ENCODE data around the gene TMEM18. TPM values are rescaled to one million over a fixed set of nuclear protein-coding genes. Genes with fewer than 3 reads are reported as not detected.

Gene TMEM18
- total and polyA plus RNA-seq, 2 donors (not counting 1 experiment from before 2014, with no cell fraction given) = 15.2 to 39.7 TPM

DNA sequence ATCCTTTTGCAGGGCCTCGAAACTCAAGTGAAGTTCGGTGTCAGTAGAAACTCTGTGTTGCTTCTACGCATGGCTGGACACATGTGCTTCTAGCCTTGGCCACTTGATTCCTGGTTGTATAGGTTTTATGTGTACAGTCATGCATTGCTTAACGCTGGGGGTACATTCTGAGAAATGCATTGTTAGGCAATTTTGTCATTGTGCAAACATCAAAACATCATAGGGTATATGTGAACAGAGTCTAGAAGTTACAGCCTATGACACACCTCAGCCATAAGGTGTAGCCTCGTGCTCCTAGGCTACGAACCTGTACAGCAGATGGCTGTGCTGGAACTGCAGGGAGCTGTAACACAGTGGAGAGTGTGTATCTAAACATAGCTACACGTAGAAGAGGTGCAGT lies 39.4 kb downstream of the TMEM18 start:
- Histone ChIP-seq H3K4me1 (ENCODE audit: control insufficient read depth, extremely low read depth, insufficient read depth, low read length) (no peaks in the 10 kb centered on the region), H3K4me3 (replicated peaks in 1 of 4; ENCODE audit: control extremely low read depth in 1 of 4, insufficient read depth in 1 of 4, low read depth in 3 of 4, low read length in 4 of 4) (no peak overlapping the region), H2AFZ (ENCODE audit: low read length) (no peak overlapping the region), H3K9ac (ENCODE audit: insufficient read depth, low read length) (no peak overlapping the region), H3K36me3 (ENCODE audit: control insufficient read depth, insufficient read depth, low read length) (no peaks in the 10 kb centered on the region), H3K4me2 (ENCODE audit: extremely low read depth, insufficient read depth, low read length) (no peak overlapping the region), H3K27me3 (ENCODE audit: control insufficient read depth, insufficient read depth, low read length) (no peaks in the 10 kb centered on the region), H3K27ac (ENCODE audit: insufficient read depth, low read length) (no peak overlapping the region), H3K79me2 (ENCODE audit: control insufficient read depth, insufficient read depth, low read length) (no peaks in the 10 kb centered on the region), H4K20me1 (ENCODE audit: control insufficient read depth, extremely low read depth, insufficient read depth, low read length) (no peaks in the 10 kb centered on the region), H3K9me3 (ENCODE audit: control insufficient read depth, insufficient read depth, low read depth, low read length) (no peaks in the 10 kb centered on the region)
- no peak for DNase-seq (ENCODE audit: low read depth in 2 of 2)
- TF ChIP-seq EZH2 (IDR thresholded peaks at IDR 0.05; ENCODE audit: low read length, missing control alignments) = no peak
- TF ChIP-seq, protein P1, sequence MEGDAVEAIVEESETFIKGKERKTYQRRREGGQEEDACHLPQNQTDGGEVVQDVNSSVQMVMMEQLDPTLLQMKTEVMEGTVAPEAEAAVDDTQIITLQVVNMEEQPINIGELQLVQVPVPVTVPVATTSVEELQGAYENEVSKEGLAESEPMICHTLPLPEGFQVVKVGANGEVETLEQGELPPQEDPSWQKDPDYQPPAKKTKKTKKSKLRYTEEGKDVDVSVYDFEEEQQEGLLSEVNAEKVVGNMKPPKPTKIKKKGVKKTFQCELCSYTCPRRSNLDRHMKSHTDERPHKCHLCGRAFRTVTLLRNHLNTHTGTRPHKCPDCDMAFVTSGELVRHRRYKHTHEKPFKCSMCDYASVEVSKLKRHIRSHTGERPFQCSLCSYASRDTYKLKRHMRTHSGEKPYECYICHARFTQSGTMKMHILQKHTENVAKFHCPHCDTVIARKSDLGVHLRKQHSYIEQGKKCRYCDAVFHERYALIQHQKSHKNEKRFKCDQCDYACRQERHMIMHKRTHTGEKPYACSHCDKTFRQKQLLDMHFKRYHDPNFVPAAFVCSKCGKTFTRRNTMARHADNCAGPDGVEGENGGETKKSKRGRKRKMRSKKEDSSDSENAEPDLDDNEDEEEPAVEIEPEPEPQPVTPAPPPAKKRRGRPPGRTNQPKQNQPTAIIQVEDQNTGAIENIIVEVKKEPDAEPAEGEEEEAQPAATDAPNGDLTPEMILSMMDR (conservative IDR thresholded peaks at IDR 0.05 in 1 of 2, IDR thresholded peaks at IDR 0.05 in 1 of 2; ENCODE audit: low read depth in 1 of 2, low read length in 2 of 2) = no peak

DNA sequence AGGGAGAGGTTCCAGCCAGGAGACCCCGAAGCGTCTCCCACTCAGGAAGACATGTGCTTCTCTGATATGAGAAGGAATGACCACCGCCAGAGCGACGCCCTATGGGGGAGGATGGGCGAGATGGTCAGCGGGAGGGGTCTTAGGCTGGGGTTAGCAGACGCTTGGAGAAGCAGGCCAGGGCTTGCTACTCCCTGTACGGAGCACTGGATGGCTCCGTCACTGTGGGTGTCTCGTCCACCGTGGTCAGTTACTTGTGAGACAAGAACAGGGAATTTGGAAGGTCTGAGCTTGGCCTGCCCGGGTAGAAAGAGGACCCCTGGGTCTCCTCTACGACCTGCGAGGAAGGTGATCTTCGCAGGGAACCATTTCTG lies 39.8 kb downstream of the TMEM18 start:
- Histone ChIP-seq H3K4me3 (replicated peaks in 1 of 4; ENCODE audit: control extremely low read depth in 1 of 4, insufficient read depth in 1 of 4, low read depth in 3 of 4, low read length in 4 of 4) (no peak overlapping the region), H3K4me2 (ENCODE audit: extremely low read depth, insufficient read depth, low read length) (no peak overlapping the region), H4K20me1 (ENCODE audit: control insufficient read depth, extremely low read depth, insufficient read depth, low read length) (no peaks in the 10 kb centered on the region), H3K9me3 (ENCODE audit: control insufficient read depth, insufficient read depth, low read depth, low read length) (no peaks in the 10 kb centered on the region), H3K79me2 (ENCODE audit: control insufficient read depth, insufficient read depth, low read length) (no peaks in the 10 kb centered on the region), H2AFZ (ENCODE audit: low read length) (no peak overlapping the region), H3K36me3 (ENCODE audit: control insufficient read depth, insufficient read depth, low read length) (no peaks in the 10 kb centered on the region), H3K4me1 (ENCODE audit: control insufficient read depth, extremely low read depth, insufficient read depth, low read length) (no peaks in the 10 kb centered on the region), H3K27ac (ENCODE audit: insufficient read depth, low read length) (no peak overlapping the region), H3K27me3 (ENCODE audit: control insufficient read depth, insufficient read depth, low read length) (no peaks in the 10 kb centered on the region), H3K9ac (ENCODE audit: insufficient read depth, low read length) (no peak overlapping the region)
- TF ChIP-seq, protein P1 (conservative IDR thresholded peaks at IDR 0.05 in 1 of 2, IDR thresholded peaks at IDR 0.05 in 1 of 2; ENCODE audit: low read depth in 1 of 2, low read length in 2 of 2) = no peak
- TF ChIP-seq EZH2 (IDR thresholded peaks at IDR 0.05; ENCODE audit: low read length, missing control alignments) = no peak
- no peak for DNase-seq (ENCODE audit: low read depth in 2 of 2)

DNA sequence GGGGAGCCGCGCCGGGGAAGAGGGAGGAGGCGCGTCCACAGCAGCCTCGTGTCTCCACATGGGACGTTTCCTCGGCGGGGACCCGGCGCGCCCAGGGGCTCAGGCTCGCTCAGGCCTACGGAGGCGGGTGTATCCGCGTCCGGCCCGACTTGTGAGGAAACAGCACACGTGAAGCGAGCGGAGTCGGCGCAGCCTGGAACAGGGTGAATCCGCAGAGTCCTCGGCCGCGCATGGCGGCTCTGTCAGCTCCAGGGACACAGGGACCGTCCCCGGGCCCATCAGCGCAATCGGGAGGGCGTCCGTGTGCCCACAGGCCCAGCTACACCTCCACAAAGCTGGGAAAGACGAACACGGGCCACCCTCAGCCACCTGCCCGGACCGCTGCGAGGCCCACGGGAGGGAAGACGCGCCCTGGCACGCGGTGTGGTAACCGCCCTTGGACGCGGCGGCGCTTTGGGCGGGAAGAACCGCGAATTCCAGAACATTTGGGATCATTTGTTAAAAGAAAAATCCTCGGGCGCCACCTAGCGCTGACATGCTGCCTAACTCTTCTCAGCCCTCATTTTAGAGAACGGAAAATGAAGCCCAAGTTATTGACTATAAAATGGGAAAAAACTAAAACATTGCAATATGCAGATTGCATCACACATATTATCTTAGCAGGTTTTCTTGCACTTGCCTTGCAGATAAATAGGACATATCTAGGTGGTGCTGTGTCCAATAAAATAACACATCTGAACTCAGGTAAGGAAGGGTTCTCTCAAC lies 40.4 kb downstream of the TMEM18 start:
- Histone ChIP-seq H3K9me3 (ENCODE audit: control insufficient read depth, insufficient read depth, low read depth, low read length) (no peaks in the 10 kb centered on the region), H4K20me1 (ENCODE audit: control insufficient read depth, extremely low read depth, insufficient read depth, low read length) (no peaks in the 10 kb centered on the region), H3K36me3 (ENCODE audit: control insufficient read depth, insufficient read depth, low read length) (no peaks in the 10 kb centered on the region), H3K27me3 (ENCODE audit: control insufficient read depth, insufficient read depth, low read length) (no peaks in the 10 kb centered on the region), H3K79me2 (ENCODE audit: control insufficient read depth, insufficient read depth, low read length) (no peaks in the 10 kb centered on the region), H3K9ac (ENCODE audit: insufficient read depth, low read length) (no peak overlapping the region), H3K4me3 (replicated peaks in 1 of 4; ENCODE audit: control extremely low read depth in 1 of 4, insufficient read depth in 1 of 4, low read depth in 3 of 4, low read length in 4 of 4) (no peak overlapping the region), H3K27ac (ENCODE audit: insufficient read depth, low read length) (no peak overlapping the region), H2AFZ (ENCODE audit: low read length) (peak overlapping the region; percentile 19), H3K4me2 (ENCODE audit: extremely low read depth, insufficient read depth, low read length) (peak overlapping the region; percentile 54), H3K4me1 (ENCODE audit: control insufficient read depth, extremely low read depth, insufficient read depth, low read length) (no peaks in the 10 kb centered on the region)
- TF ChIP-seq EZH2 (IDR thresholded peaks at IDR 0.05; ENCODE audit: low read length, missing control alignments) = no peak
- TF ChIP-seq, protein P1 (conservative IDR thresholded peaks at IDR 0.05 in 1 of 2, IDR thresholded peaks at IDR 0.05 in 1 of 2; ENCODE audit: low read depth in 1 of 2, low read length in 2 of 2) = peak; percentile 71 to 82
- peak; percentile 37 to 63 for DNase-seq (ENCODE audit: low read depth in 2 of 2)

Data from fibroblast of lung (primary cell).